ENCODE measurements around the gene MFSD6L.

The MFSD6L gene

GRCh38 chr17:8785547-8786413, 13.4 kb downstream of the MFSD6L start:
- no peaks in the 10 kb centered on the region for H3K4me1 ChIP-seq (ENCODE audit: insufficient read depth, low read length)
- no peak overlapping the region for H3K27ac ChIP-seq (ENCODE audit: low read depth, low read length)
- H3K9ac ChIP-seq (ENCODE audit: low read length), result no peak overlapping the region
- peaks cover 0 to 5% of the 10 kb centered on the region in 2 donors for H3K27me3 ChIP-seq (ENCODE audit: control insufficient read depth in 1 of 2, insufficient read depth in 2 of 2, low read length in 2 of 2)
- H3K36me3 ChIP-seq (ENCODE audit: insufficient read depth, low read length), result no peaks in the 10 kb centered on the region
- no peak overlapping the region for H3K4me3 ChIP-seq (ENCODE audit: low read depth in 1 of 2, low read length in 2 of 2)
- no peaks in the 10 kb centered on the region for H3K9me3 ChIP-seq (ENCODE audit: low read length)

- Histone ChIP-seq H3K36me3 (ENCODE audit: insufficient read depth, low read length) (no peaks in the 10 kb centered on the region), H3K4me1 (ENCODE audit: insufficient read depth, low read length) (no peaks in the 10 kb centered on the region), H3K9ac (ENCODE audit: low read length) (no peak overlapping the region), H3K27me3 (ENCODE audit: control insufficient read depth in 1 of 2, insufficient read depth in 2 of 2, low read length in 2 of 2) (peaks cover 0 to 5% of the 10 kb centered on the region in 2 donors), H3K27ac (ENCODE audit: low read depth, low read length) (no peak overlapping the region), H3K9me3 (ENCODE audit: low read length) (no peaks in the 10 kb centered on the region), H3K4me3 (ENCODE audit: low read depth in 1 of 2, low read length in 2 of 2) (no peak overlapping the region)
Observed at GRCh38 chr17:8782176-8782575, 17.0 kb downstream of the MFSD6L start.

GRCh38 chr17:8781776-8782175, 17.4 kb downstream of the MFSD6L start:
- no peaks in the 10 kb centered on the region for H3K36me3 ChIP-seq (ENCODE audit: insufficient read depth, low read length)
- H3K27ac ChIP-seq (ENCODE audit: low read depth, low read length), result no peak overlapping the region
- no peak overlapping the region for H3K4me3 ChIP-seq (ENCODE audit: low read depth in 1 of 2, low read length in 2 of 2)
- H3K4me1 ChIP-seq (ENCODE audit: insufficient read depth, low read length), result no peaks in the 10 kb centered on the region
- no peaks in the 10 kb centered on the region for H3K9me3 ChIP-seq (ENCODE audit: low read length)
- no peak overlapping the region for H3K9ac ChIP-seq (ENCODE audit: low read length)
- peaks cover 0 to 5% of the 10 kb centered on the region in 2 donors for H3K27me3 ChIP-seq (ENCODE audit: control insufficient read depth in 1 of 2, insufficient read depth in 2 of 2, low read length in 2 of 2)

GRCh38 chr17:8776881-8777280, 22.3 kb downstream of the MFSD6L start:
- Histone ChIP-seq H3K36me3 (ENCODE audit: insufficient read depth, low read length) (no peaks in the 10 kb centered on the region), H3K27me3 (ENCODE audit: control insufficient read depth in 1 of 2, insufficient read depth in 2 of 2, low read length in 2 of 2) (peaks cover 0 to 5% of the 10 kb centered on the region in 2 donors), H3K9ac (ENCODE audit: low read length) (no peak overlapping the region), H3K9me3 (ENCODE audit: low read length) (no peaks in the 10 kb centered on the region), H3K4me3 (ENCODE audit: low read depth in 1 of 2, low read length in 2 of 2) (no peak overlapping the region), H3K4me1 (ENCODE audit: insufficient read depth, low read length) (no peaks in the 10 kb centered on the region), H3K27ac (ENCODE audit: low read depth, low read length) (no peak overlapping the region)

- no peaks in the 10 kb centered on the region for H3K9me3 ChIP-seq (ENCODE audit: low read length)
- H3K36me3 ChIP-seq (ENCODE audit: insufficient read depth, low read length), result no peaks in the 10 kb centered on the region
- no peaks in the 10 kb centered on the region for H3K4me1 ChIP-seq (ENCODE audit: insufficient read depth, low read length)
- no peak overlapping the region for H3K27ac ChIP-seq (ENCODE audit: low read depth, low read length)
- H3K27me3 ChIP-seq (ENCODE audit: control insufficient read depth in 1 of 2, insufficient read depth in 2 of 2, low read length in 2 of 2), result peaks cover 0 to 5% of the 10 kb centered on the region in 2 donors
- no peak overlapping the region for H3K9ac ChIP-seq (ENCODE audit: low read length)
- no peak overlapping the region for H3K4me3 ChIP-seq (ENCODE audit: low read depth in 1 of 2, low read length in 2 of 2)
Observed at GRCh38 chr17:8776248-8776647, 22.9 kb downstream of the MFSD6L start.

GRCh38 chr17:8766731-8767130, 32.4 kb downstream of the MFSD6L start:
- Histone ChIP-seq H3K27me3 (ENCODE audit: control insufficient read depth in 1 of 2, insufficient read depth in 2 of 2, low read length in 2 of 2) (no peaks in the 10 kb centered on the region), H3K4me3 (ENCODE audit: low read depth in 1 of 2, low read length in 2 of 2) (no peak overlapping the region), H3K9ac (ENCODE audit: low read length) (no peak overlapping the region), H3K27ac (ENCODE audit: low read depth, low read length) (no peak overlapping the region), H3K36me3 (ENCODE audit: insufficient read depth, low read length) (no peaks in the 10 kb centered on the region), H3K4me1 (ENCODE audit: insufficient read depth, low read length) (no peaks in the 10 kb centered on the region), H3K9me3 (ENCODE audit: low read length) (no peaks in the 10 kb centered on the region)

- H3K4me1 ChIP-seq (ENCODE audit: insufficient read depth, low read length), result no peaks in the 10 kb centered on the region
- no peaks in the 10 kb centered on the region for H3K36me3 ChIP-seq (ENCODE audit: insufficient read depth, low read length)
- H3K9ac ChIP-seq (ENCODE audit: low read length), result no peak overlapping the region
- H3K27ac ChIP-seq (ENCODE audit: low read depth, low read length), result no peak overlapping the region
- H3K27me3 ChIP-seq (ENCODE audit: control insufficient read depth in 1 of 2, insufficient read depth in 2 of 2, low read length in 2 of 2), result no peaks in the 10 kb centered on the region
- no peak overlapping the region for H3K4me3 ChIP-seq (ENCODE audit: low read depth in 1 of 2, low read length in 2 of 2)
- no peaks in the 10 kb centered on the region for H3K9me3 ChIP-seq (ENCODE audit: low read length)
Observed at GRCh38 chr17:8762012-8762411, 37.2 kb downstream of the MFSD6L start.

GRCh38 chr17:8758137-8758596, 41.0 kb downstream of the MFSD6L start, which contains the start of gene SPDYE4:
Gene SPDYE4, minus strand, starts transcription at chr17:8758546. Its CDS starts 164 bp downstream, at chr17:8758382.
- no peaks in the 10 kb centered on the region for H3K27me3 ChIP-seq (ENCODE audit: control insufficient read depth in 1 of 2, insufficient read depth in 2 of 2, low read length in 2 of 2)
- no peaks in the 10 kb centered on the region for H3K9me3 ChIP-seq (ENCODE audit: low read length)
- H3K36me3 ChIP-seq (ENCODE audit: insufficient read depth, low read length), result no peaks in the 10 kb centered on the region
- no peak within 1 kb of the TSS for H3K4me3 ChIP-seq (ENCODE audit: low read depth in 1 of 2, low read length in 2 of 2)
- H3K4me1 ChIP-seq (ENCODE audit: insufficient read depth, low read length), result no peaks in the 10 kb centered on the region
- H3K27ac ChIP-seq (ENCODE audit: low read depth, low read length), result no peak within 1 kb of the TSS
- H3K9ac ChIP-seq (ENCODE audit: low read length), result no peak within 1 kb of the TSS

- no peaks in the 10 kb centered on the region for H3K36me3 ChIP-seq (ENCODE audit: insufficient read depth, low read length)
- H3K4me3 ChIP-seq (ENCODE audit: low read depth in 1 of 2, low read length in 2 of 2), result no peak overlapping the region
- no peak overlapping the region for H3K9ac ChIP-seq (ENCODE audit: low read length)
- H3K27ac ChIP-seq (ENCODE audit: low read depth, low read length), result no peak overlapping the region
- no peaks in the 10 kb centered on the region for H3K27me3 ChIP-seq (ENCODE audit: control insufficient read depth in 1 of 2, insufficient read depth in 2 of 2, low read length in 2 of 2)
- no peaks in the 10 kb centered on the region for H3K9me3 ChIP-seq (ENCODE audit: low read length)
- no peaks in the 10 kb centered on the region for H3K4me1 ChIP-seq (ENCODE audit: insufficient read depth, low read length)
Observed at GRCh38 chr17:8757189-8757588, 42.0 kb downstream of the MFSD6L start.

GRCh38 chr17:8755590-8756255, 43.4 kb downstream of the MFSD6L start:
- H3K27me3 ChIP-seq (ENCODE audit: control insufficient read depth in 1 of 2, insufficient read depth in 2 of 2, low read length in 2 of 2), result no peaks in the 10 kb centered on the region
- H3K4me3 ChIP-seq (ENCODE audit: low read depth in 1 of 2, low read length in 2 of 2), result no peak overlapping the region
- H3K27ac ChIP-seq (ENCODE audit: low read depth, low read length), result no peak overlapping the region
- H3K4me1 ChIP-seq (ENCODE audit: insufficient read depth, low read length), result no peaks in the 10 kb centered on the region
- no peaks in the 10 kb centered on the region for H3K36me3 ChIP-seq (ENCODE audit: insufficient read depth, low read length)
- H3K9me3 ChIP-seq (ENCODE audit: low read length), result no peaks in the 10 kb centered on the region
- no peak overlapping the region for H3K9ac ChIP-seq (ENCODE audit: low read length)

GRCh38 chr17:8754890-8755289, 44.3 kb downstream of the MFSD6L start:
- Histone ChIP-seq H3K9me3 (ENCODE audit: low read length) (no peaks in the 10 kb centered on the region), H3K4me1 (ENCODE audit: insufficient read depth, low read length) (no peaks in the 10 kb centered on the region), H3K9ac (ENCODE audit: low read length) (no peak overlapping the region), H3K27ac (ENCODE audit: low read depth, low read length) (no peak overlapping the region), H3K36me3 (ENCODE audit: insufficient read depth, low read length) (no peaks in the 10 kb centered on the region), H3K27me3 (ENCODE audit: control insufficient read depth in 1 of 2, insufficient read depth in 2 of 2, low read length in 2 of 2) (no peaks in the 10 kb centered on the region), H3K4me3 (ENCODE audit: low read depth in 1 of 2, low read length in 2 of 2) (no peak overlapping the region)

Measured in muscle layer of colon (tissue), 2 donors.